A549 (cell line): ENCODE results near the gene AKTIP. TPM values are rescaled to one million over a fixed set of nuclear protein-coding genes. Genes with fewer than 3 reads are reported as not detected.
A peak's percentile ranks its signal among the peaks of the same experiment; 100 is the strongest.

Experiments used
- ATAC-seq, 2 experiments: fragments of 200-7000 bp in 1 of 2; fragments of >200 bp in 1 of 2; cut with Nextera tagmentation in 1 of 2; cut with Tn5 transposase in 1 of 2; 3 replicates each; pipeline versions ENCODE4 v1.8.0 to v1.9.1; 2018 to 2020; ENCODE audit warnings: mild to moderate bottlenecking in 1 of 2, moderate library complexity in 1 of 2
- CTCF ChIA-PET: fragments of 300-600 bp; sonication (Branson Sonifier 250); formaldehyde crosslinking; extraction: SDS; loops from one replicate; lab custom pipeline; 2021; ENCODE audit warnings: antibody characterized with exemption, inconsistent platforms; lab: Yijun Ruan, JAX
- POLR2A ChIA-PET: fragments of 350-600 bp; formaldehyde crosslinking; extraction: SDS; loops from one replicate; lab custom pipeline; 2021; ENCODE audit warnings: antibody characterized with exemption, inconsistent platforms; lab: Yijun Ruan, JAX
- DNase-seq, 2 experiments: peaks; one replicate each; pipeline versions ENCODE4 v3.0.0 to v3.0.0-alpha.2; 2011 to 2016; ENCODE audit warnings: low read depth in 1 of 2, low spot score in 1 of 2
- FAIRE-seq: peaks from 2 replicates; lab custom pipeline; 2011; peaks lifted over from hg19 to GRCh38; lab: Jason Lieb, UNC
- H3K27ac ChIP-seq, 2 experiments: fragments of >200 bp; sonication (Bioruptor Twin); formaldehyde crosslinking; 3 replicates each; pipeline ENCODE4 v1.5.1; 2016 to 2017
- H3K4me1 ChIP-seq: fragments of >200 bp; sonication (Bioruptor Twin); formaldehyde crosslinking; 3 replicates; pipeline ENCODE4 v1.6.1; 2016
- H3K4me2 ChIP-seq: fragments of >200 bp; sonication (Bioruptor Twin); formaldehyde crosslinking; 3 replicates; pipeline ENCODE4 v1.6.1; 2016
- H3K4me3 ChIP-seq: fragments of >200 bp; sonication (Bioruptor Twin); formaldehyde crosslinking; 3 replicates; pipeline ENCODE4 v1.5.1; 2016
- H3K9me3 ChIP-seq: fragments of >200 bp; sonication (Bioruptor Twin); formaldehyde crosslinking; 3 replicates; pipeline ENCODE4 v1.6.1; 2016
- CBX8 ChIP-seq: fragments of 200-600 bp; sonication (generic); IDR thresholded peaks from 2 replicates; pipeline ENCODE4 v1.6.1; 2016
- CHD4 ChIP-seq: fragments of 200-600 bp; sonication (generic); IDR thresholded peaks from 2 replicates; pipeline ENCODE4 v1.6.1; 2016; ENCODE audit warnings: antibody characterized with exemption, mild to moderate bottlenecking, borderline replicate concordance
- GATA3 ChIP-seq: IDR thresholded peaks from 2 replicates; pipeline ENCODE4 v1.6.1; 2012; ENCODE audit warnings: borderline replicate concordance
- HEYL ChIP-seq: fragments of 250-450 bp; sonication (Bioruptor Pico); IDR thresholded peaks from 2 replicates; pipeline ENCODE4 v1.8.0; 2021; ENCODE audit warnings: mild to moderate bottlenecking, moderate library complexity
- HOXA7 ChIP-seq: fragments of 250-450 bp; sonication (Bioruptor Pico); IDR thresholded peaks from 2 replicates; pipeline ENCODE4 v1.5.0; 2020; ENCODE audit warnings: mild to moderate bottlenecking, moderate library complexity
- MAZ ChIP-seq: fragments of 150-350 bp; IDR thresholded peaks from 2 replicates; pipeline ENCODE4 v1.6.1; 2014; ENCODE audit warnings: antibody characterized with exemption, low read depth, low read length, borderline replicate concordance
- NFE2L2 ChIP-seq: fragments of 150-350 bp; conservative IDR thresholded peaks from 2 replicates; pipeline ENCODE4 v1.6.1; 2014; ENCODE audit warnings: low read length
- POLR2AphosphoS2 ChIP-seq: conservative IDR thresholded peaks from 2 replicates; pipeline ENCODE4 v1.6.1; 2012; ENCODE audit warnings: low read length, improper control_type of control experiment, inconsistent platforms
- RCOR1 ChIP-seq: fragments of 150-350 bp; IDR thresholded peaks from 2 replicates; pipeline ENCODE4 v1.6.1; 2014; ENCODE audit warnings: antibody characterized with exemption, low read length, low read depth
- RFX5 ChIP-seq: fragments of 450-650 bp; IDR thresholded peaks from 2 replicates; pipeline ENCODE4 v1.7.1; 2014; ENCODE audit warnings: antibody characterized with exemption, mild to moderate bottlenecking, moderate library complexity
- RNF2 ChIP-seq: fragments of 200-600 bp; sonication (generic); IDR thresholded peaks from 2 replicates; pipeline ENCODE4 v1.6.1; 2016; ENCODE audit warnings: low read depth, mild to moderate bottlenecking, antibody characterized with exemption, moderate library complexity, borderline replicate concordance
- TP53 ChIP-seq: fragments of 250-450 bp; sonication (Bioruptor Pico); IDR thresholded peaks from 2 replicates; pipeline ENCODE4 v1.5.0; 2021; ENCODE audit warnings: mild to moderate bottlenecking, moderate library complexity
- ZC3H11A ChIP-seq: fragments of 450-650 bp; IDR thresholded peaks from 2 replicates; pipeline ENCODE4 v1.6.1; 2014; ENCODE audit warnings: antibody characterized with exemption, mild to moderate bottlenecking
- ZFP36 ChIP-seq: fragments of 450-650 bp; IDR thresholded peaks from 2 replicates; pipeline ENCODE4 v1.6.1; 2014; ENCODE audit warnings: borderline replicate concordance; ENCODE audit not compliant: partially characterized antibody
- ZNF302 ChIP-seq: fragments of 250-450 bp; sonication (Bioruptor Pico); IDR thresholded peaks from 2 replicates; pipeline ENCODE4 v1.9.0; 2021; ENCODE audit warnings: inconsistent platforms, mild to moderate bottlenecking, moderate library complexity
- WGBS: methylation state at CpG from one replicate; pipeline ENCODE4 v1.1.6; 2017; ENCODE audit errors: missing lambda C conversion rate; 5-methylcytosine and 5-hydroxymethylcytosine counted together
- polyA plus RNA-seq, 4 experiments: library from polyadenylated mRNA; depleted of rRNA in 3 of 4; stranded (reverse); fragments of >200 nt; fragmentation: RNase III in 1 of 4; extraction: RNeasy Plus Mini Kit Qiagen cat#74134 plus additional on column Dnase treatment in 1 of 4; gene quantifications; 2 replicates in 3 of 4; 3 replicates in 1 of 4; pipeline ENCODE4 v1.2.3, GENCODE V29; 2011 to 2017
- TF ChIP-seq, protein P1 (sequence below): fragments of 250-450 bp; sonication (Bioruptor Pico); IDR thresholded peaks from 2 replicates; pipeline ENCODE4 v1.5.0; 2021; ENCODE audit warnings: mild to moderate bottlenecking, moderate library complexity, borderline replicate concordance
- TF ChIP-seq, protein P2 (sequence below): fragments of 150-350 bp; IDR thresholded peaks from 2 replicates; pipeline ENCODE4 v1.6.1; 2014; ENCODE audit warnings: low read depth, mild to moderate bottlenecking, low read length
- TF ChIP-seq, protein P3 (sequence below): IDR thresholded peaks from 2 replicates; pipeline ENCODE4 v1.6.1; 2012
- TF ChIP-seq, protein P4 (sequence below): IDR thresholded peaks from 2 replicates; pipeline ENCODE4 v1.6.1; 2012; ENCODE audit warnings: low read depth, borderline replicate concordance
- TF ChIP-seq, protein P5 (sequence below): IDR thresholded peaks from 2 replicates; pipeline ENCODE4 v1.6.1; 2012

Gene AKTIP
- polyA plus RNA-seq, 2 of the 4 experiments (the other 2 are of a cell fraction), result 21.0 to 48.4 TPM

DNA sequence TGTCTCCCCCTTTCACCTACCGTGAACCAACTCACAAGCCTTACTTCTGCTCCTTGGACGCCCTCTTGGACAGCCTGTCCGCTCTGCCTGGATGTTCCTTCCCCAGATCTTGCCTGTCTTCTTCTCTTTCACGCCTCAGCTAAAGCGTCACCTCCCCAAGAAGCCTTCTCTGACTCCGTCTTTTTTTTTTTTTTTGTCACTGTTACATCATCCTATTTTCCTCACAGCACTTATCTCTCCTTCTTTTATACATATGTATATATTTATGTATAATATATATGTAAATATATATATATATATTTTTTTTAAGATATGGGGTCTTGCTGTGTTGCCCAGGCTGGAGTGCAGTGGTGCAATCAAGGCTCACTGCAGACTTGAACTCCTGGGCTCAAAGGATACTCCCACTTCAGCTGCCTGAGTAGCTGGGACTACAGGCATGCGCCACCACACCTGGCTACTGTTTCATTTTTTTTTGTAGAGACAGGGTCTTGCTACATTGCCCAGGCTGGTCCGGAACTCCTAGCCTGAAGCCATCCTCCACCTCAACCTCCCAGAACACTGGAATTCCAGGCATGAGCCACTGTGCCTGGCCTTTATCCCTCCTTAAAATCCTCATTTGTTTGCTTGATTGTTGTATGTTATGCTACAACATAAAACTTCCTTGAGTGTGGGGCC is 16.5 kb upstream of the AKTIP start:
- no peak overlapping the region for H3K4me3 ChIP-seq
- POLR2A ChIA-PET, result interaction anchor here (0.6 kb wide), 2 partner anchors 15 to 79 kb away, joined by 3 read pairs; no protein-coding TSS in a partner anchor
- WGBS, result 60% methylated on average over 8 of the region's 8 CpGs
- no peak for FAIRE-seq
- H3K9me3 ChIP-seq, result no peaks in the 10 kb centered on the region
- TF ChIP-seq, protein P1, sequence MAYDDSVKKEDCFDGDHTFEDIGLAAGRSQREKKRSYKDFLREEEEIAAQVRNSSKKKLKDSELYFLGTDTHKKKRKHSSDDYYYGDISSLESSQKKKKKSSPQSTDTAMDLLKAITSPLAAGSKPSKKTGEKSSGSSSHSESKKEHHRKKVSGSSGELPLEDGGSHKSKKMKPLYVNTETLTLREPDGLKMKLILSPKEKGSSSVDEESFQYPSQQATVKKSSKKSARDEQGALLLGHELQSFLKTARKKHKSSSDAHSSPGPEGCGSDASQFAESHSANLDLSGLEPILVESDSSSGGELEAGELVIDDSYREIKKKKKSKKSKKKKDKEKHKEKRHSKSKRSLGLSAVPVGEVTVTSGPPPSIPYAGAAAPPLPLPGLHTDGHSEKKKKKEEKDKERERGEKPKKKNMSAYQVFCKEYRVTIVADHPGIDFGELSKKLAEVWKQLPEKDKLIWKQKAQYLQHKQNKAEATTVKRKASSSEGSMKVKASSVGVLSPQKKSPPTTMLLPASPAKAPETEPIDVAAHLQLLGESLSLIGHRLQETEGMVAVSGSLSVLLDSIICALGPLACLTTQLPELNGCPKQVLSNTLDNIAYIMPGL, result no peak
- TF ChIP-seq NFE2L2 (no peak), TP53 (CRISPR knock-in tag) (no peak), RCOR1 (no peak), POLR2AphosphoS2 (no peak), RNF2 (no peak), CHD4 (no peak), HEYL (CRISPR knock-in tag) (no peak), HOXA7 (CRISPR knock-in tag) (no peak)
- TF ChIP-seq, protein P2, sequence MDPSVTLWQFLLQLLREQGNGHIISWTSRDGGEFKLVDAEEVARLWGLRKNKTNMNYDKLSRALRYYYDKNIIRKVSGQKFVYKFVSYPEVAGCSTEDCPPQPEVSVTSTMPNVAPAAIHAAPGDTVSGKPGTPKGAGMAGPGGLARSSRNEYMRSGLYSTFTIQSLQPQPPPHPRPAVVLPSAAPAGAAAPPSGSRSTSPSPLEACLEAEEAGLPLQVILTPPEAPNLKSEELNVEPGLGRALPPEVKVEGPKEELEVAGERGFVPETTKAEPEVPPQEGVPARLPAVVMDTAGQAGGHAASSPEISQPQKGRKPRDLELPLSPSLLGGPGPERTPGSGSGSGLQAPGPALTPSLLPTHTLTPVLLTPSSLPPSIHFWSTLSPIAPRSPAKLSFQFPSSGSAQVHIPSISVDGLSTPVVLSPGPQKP, result no peak
- TF ChIP-seq, protein P3, sequence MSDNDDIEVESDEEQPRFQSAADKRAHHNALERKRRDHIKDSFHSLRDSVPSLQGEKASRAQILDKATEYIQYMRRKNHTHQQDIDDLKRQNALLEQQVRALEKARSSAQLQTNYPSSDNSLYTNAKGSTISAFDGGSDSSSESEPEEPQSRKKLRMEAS, result no peak
- TF ChIP-seq, protein P4, sequence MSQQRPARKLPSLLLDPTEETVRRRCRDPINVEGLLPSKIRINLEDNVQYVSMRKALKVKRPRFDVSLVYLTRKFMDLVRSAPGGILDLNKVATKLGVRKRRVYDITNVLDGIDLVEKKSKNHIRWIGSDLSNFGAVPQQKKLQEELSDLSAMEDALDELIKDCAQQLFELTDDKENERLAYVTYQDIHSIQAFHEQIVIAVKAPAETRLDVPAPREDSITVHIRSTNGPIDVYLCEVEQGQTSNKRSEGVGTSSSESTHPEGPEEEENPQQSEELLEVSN, result no peak
- TF ChIP-seq, all 56 proteins: peak for 0
- Histone ChIP-seq H3K27ac (no peak overlapping the region), H3K4me2 (no peak overlapping the region), H3K4me1 (no peaks in the 10 kb centered on the region)
- DNase-seq (no peak), ATAC-seq (no peak)
- CTCF ChIA-PET, result interaction anchor here (0.6 to 2.7 kb wide), 3 partner anchors 9 to 371 kb away, joined by 3 to 9 read pairs (median 5); no protein-coding TSS in a partner anchor

DNA sequence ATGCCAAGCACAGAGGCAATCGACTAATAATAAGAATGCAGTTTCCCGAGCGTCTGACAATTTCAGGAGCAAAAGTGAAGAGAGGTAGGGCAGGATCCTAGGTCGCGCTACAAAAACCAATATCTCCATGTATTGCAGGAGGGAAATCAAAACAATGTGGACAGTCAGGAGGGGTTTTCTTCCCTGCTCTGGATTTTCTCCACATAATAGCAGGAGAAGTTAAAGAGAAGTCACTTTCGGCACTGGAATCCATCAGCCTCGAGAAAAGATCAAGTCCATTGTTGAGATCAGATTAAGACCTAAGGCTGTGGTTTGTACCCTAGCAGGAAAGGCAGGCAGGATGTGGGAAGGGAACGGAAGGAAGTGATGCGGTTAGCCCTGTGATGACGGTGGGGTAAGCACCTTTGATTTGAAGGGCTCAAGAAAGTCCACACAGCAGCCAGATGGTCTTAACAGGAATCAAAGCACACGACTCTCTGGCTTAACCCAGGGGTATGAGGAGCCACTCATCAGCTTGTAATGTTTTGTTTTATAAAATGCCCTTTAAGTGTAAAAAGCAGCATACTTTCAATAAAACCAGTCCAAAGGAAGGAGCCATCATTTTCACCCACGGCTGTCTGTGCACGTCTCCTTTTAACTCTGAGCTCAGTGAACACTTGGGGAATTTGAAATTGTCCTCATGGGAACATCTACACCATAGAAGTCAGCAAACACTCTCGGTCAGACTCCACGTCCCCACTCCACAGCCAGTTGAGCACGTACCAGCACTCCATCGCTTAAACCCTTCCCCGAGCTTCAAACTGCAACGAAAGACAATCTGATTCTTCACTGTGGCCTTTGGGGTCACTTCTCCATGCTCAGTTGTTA is 15.8 kb upstream of the AKTIP start:
- no peak for FAIRE-seq
- DNase-seq, result no peak
- CTCF ChIA-PET, result interaction anchor here (2.7 kb wide), 1 partner anchor 9 kb away, joined by 9 read pairs; no protein-coding TSS in a partner anchor
- Histone ChIP-seq H3K9me3 (no peaks in the 10 kb centered on the region), H3K27ac (no peak overlapping the region), H3K4me3 (no peak overlapping the region), H3K4me2 (no peak overlapping the region), H3K4me1 (no peaks in the 10 kb centered on the region)
- POLR2A ChIA-PET, result interaction anchor here (0.6 kb wide), 2 partner anchors 14 to 78 kb away, joined by 3 read pairs; no protein-coding TSS in a partner anchor
- WGBS, result 74% methylated on average over 19 of the region's 19 CpGs
- ATAC-seq, result peak in 1 of 2 experiments; percentile 13; a peak in 1 of 6 replicates
- no peak for TF ChIP-seq GATA3
- TF ChIP-seq ZNF302 (CRISPR knock-in tag), result no peak
- TF ChIP-seq, protein P2, result no peak
- TF ChIP-seq ZC3H11A, result no peak
- TF ChIP-seq, protein P5, sequence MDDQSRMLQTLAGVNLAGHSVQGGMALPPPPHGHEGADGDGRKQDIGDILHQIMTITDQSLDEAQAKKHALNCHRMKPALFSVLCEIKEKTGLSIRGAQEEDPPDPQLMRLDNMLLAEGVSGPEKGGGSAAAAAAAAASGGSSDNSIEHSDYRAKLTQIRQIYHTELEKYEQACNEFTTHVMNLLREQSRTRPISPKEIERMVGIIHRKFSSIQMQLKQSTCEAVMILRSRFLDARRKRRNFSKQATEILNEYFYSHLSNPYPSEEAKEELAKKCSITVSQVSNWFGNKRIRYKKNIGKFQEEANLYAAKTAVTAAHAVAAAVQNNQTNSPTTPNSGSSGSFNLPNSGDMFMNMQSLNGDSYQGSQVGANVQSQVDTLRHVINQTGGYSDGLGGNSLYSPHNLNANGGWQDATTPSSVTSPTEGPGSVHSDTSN, result no peak
- no peak for TF ChIP-seq CBX8
- TF ChIP-seq POLR2AphosphoS2, result no peak
- TF ChIP-seq NFE2L2, result no peak
- TF ChIP-seq RFX5, result no peak
- TF ChIP-seq RCOR1, result no peak
- TF ChIP-seq TP53 (CRISPR knock-in tag), result no peak
- no peak for TF ChIP-seq MAZ
- TF ChIP-seq ZFP36, result no peak
